H54 (cell line): ENCODE data around the gene PPIL1.

ENCODE experiments used
- DNase-seq: peaks from one replicate; pipeline ENCODE4 v3.0.0; 2011; ENCODE audit warnings: low spot score, mixed read lengths; ENCODE audit not compliant: insufficient read length
- FAIRE-seq: peaks from 3 replicates; lab custom pipeline; 2011; peaks lifted over from hg19 to GRCh38; lab: Jason Lieb, UNC
- POLR2A ChIP-seq: IDR thresholded peaks from 2 replicates; pipeline ENCODE4 v1.6.1; 2011; ENCODE audit warnings: low read depth, mild to moderate bottlenecking, low read length

Gene PPIL1

DNA sequence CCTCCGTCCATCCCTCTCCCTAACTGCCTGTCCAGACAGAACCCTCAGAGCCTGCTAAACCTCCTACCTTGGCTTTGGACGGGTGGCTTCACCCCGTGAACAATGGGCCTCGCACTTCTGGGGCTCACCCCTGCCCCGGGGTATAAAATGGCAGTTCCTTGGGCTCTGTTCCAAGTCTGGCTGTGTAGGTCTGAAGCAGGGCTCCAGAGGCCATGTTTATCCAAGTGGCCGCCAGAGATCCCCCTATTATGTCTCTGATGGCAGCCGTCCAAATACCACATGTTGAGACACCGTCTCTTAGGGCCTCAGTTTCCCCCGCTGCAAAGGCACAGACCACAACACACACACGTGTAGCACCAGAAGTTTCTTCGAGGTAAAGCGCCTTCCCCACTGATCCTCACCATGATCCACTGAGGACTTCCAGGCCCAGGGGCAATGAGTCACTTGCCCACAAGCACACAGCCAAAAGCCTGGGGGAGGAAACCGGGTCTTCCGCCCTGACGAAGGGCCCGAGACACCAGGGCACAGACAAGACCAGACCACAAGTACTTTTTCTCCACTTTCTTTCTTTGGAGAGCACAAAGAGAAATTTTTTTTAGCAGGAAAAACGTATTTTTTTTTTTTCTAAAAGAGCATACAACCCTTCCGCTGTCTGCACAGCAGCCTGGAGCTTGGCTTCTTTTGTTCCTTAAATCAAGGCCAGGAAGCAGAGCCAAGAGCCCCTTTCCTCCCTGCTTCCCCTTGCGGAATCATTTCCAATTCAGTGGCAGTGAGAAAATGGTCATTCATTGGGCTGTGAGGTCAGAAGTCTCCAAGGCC is 47.1 kb downstream of the PPIL1 start:
- TF ChIP-seq POLR2A = no peak
- peak; percentile 79 for DNase-seq
- FAIRE-seq = no peak

GRCh38 chr6:36826520-36827227 is 47.9 kb downstream of the PPIL1 start:
- FAIRE-seq = no peak
- no peak for TF ChIP-seq POLR2A

GRCh38 chr6:36825994-36826393 is 48.6 kb downstream of the PPIL1 start:
- FAIRE-seq = no peak
- no peak for TF ChIP-seq POLR2A
- DNase-seq = no peak

More at GRCh38 chr6:36826520-36827227, 47.9 kb downstream of the PPIL1 start:
- no peak for DNase-seq

GRCh38 chr6:36825452-36825851 is 49.2 kb downstream of the PPIL1 start:
- FAIRE-seq (no peak), DNase-seq (no peak)
- TF ChIP-seq POLR2A = no peak

- TF ChIP-seq POLR2A = no peak
- no peak for DNase-seq
- FAIRE-seq = no peak
These were observed 50.4 kb downstream of the PPIL1 start for GRCh38 chr6:36824253-36824652.

GRCh38 chr6:36823421-36824096 is 51.0 kb downstream of the PPIL1 start:
- DNase-seq (no peak), FAIRE-seq (no peak)
- TF ChIP-seq POLR2A = no peak

- FAIRE-seq (no peak), DNase-seq (no peak)
- no peak for TF ChIP-seq POLR2A
These were observed 51.9 kb downstream of the PPIL1 start for GRCh38 chr6:36822506-36823269.

- TF ChIP-seq POLR2A = no peak
- DNase-seq = no peak
- FAIRE-seq = no peak
These were observed 52.8 kb downstream of the PPIL1 start for GRCh38 chr6:36821581-36822335.

GRCh38 chr6:36820700-36821580 is 53.7 kb downstream of the PPIL1 start:
- TF ChIP-seq POLR2A = no peak
- FAIRE-seq (no peak), DNase-seq (no peak)

- FAIRE-seq (no peak), DNase-seq (no peak)
- no peak for TF ChIP-seq POLR2A
These were observed 55.8 kb downstream of the PPIL1 start for GRCh38 chr6:36818756-36819155.

GRCh38 chr6:36817847-36818246 is 56.8 kb downstream of the PPIL1 start:
- DNase-seq = no peak
- FAIRE-seq = no peak
- TF ChIP-seq POLR2A = no peak

GRCh38 chr6:36817176-36817817 is 57.3 kb downstream of the PPIL1 start:
- FAIRE-seq (no peak), DNase-seq (no peak)
- no peak for TF ChIP-seq POLR2A
